Suppressor macrophage treated with lipopolysaccharide for 4 hours (primary cell): ENCODE measurements around the gene MAPK8IP2.
"Not testable (repeated sequence)": the region's sequence is repeated elsewhere in the genome, so short reads cannot be mapped to it uniquely, and the experiment has no call there.

Experiments
- DNase-seq: peaks from one replicate; pipeline ENCODE4 v3.0.0-alpha.2; 2020

The MAPK8IP2 gene

DNA sequence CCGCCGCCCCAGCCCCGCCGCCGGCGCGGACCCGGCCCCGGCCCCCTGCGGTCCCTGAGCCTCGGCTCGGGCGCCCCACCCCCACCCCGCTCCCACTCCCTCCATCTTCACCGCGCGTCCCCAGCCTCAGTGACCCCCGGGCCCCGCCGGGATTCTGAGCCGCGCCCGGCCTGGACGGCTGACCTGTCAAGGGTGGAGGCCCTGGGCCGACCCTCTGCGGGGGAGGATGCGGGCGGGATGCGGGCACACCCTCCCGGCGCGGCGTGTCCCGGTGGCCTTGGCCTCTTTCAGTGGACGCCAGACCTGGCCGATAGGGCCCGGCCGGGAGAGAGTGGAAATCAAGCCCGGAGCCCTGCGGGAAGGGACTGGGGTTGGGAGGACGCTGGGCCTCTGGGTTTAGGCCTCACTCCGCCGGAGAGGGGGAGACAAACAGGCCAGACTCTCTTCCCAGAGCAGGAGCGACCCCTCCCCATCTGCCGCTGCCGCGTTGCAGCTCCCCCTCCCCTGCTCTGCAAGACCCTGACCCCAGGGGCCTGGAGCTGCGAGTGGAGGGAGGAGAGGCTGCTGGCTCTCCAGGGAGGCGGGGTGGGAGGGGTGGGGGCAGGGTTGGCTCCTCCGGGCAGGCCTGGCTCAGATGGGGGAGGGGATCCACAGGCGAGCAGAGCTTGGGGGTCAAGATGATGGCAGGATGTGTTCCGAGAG is 525 bp downstream of the MAPK8IP2 start:
- no peak for DNase-seq

- DNase-seq: no peak
Observed at GRCh38 chr22:50601669-50602337, 1.2 kb downstream of the MAPK8IP2 start.

- no peak for DNase-seq
Observed at GRCh38 chr22:50602338-50602700, 1.7 kb downstream of the MAPK8IP2 start.

DNA sequence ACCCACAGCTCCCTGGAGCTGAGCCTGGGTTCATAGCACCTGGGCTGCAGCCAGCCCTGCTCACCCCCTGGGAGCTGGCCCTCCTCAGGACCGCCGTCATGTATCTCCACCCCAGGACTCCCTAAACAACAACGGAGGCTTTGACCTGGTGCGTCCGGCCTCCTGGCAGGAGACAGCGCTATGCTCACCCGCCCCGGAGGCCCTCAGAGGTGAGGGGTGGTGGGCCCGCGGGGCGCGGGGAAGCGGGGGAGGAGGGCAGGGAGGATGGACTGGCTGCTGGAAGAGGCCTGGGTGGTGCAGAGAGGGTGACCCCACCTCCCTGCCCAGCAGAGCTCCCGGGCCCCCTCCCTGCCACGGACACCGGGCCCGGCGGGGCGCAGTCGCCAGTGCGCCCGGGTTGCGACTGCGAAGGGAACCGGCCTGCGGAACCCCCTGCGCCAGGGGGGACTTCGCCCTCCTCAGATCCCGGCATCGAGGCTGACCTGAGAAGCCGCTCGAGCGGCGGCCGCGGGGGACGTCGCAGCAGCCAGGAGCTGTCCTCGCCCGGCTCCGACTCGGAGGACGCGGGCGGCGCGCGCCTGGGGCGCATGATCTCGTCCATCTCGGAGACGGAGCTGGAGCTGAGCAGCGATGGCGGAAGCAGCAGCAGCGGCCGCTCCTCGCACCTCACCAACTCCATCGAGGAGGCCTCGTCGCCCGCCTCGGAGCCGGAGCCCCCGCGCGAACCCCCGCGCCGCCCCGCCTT is 3.1 kb downstream of the MAPK8IP2 start:
- DNase-seq: no peak

- DNase-seq: no peak
Observed at GRCh38 chr22:50604256-50605001, 3.8 kb downstream of the MAPK8IP2 start.

- no peak for DNase-seq
Observed at GRCh38 chr22:50605002-50605612, 4.5 kb downstream of the MAPK8IP2 start.

- no peak for DNase-seq
Observed at GRCh38 chr22:50605613-50606074, 5.1 kb downstream of the MAPK8IP2 start.

DNA sequence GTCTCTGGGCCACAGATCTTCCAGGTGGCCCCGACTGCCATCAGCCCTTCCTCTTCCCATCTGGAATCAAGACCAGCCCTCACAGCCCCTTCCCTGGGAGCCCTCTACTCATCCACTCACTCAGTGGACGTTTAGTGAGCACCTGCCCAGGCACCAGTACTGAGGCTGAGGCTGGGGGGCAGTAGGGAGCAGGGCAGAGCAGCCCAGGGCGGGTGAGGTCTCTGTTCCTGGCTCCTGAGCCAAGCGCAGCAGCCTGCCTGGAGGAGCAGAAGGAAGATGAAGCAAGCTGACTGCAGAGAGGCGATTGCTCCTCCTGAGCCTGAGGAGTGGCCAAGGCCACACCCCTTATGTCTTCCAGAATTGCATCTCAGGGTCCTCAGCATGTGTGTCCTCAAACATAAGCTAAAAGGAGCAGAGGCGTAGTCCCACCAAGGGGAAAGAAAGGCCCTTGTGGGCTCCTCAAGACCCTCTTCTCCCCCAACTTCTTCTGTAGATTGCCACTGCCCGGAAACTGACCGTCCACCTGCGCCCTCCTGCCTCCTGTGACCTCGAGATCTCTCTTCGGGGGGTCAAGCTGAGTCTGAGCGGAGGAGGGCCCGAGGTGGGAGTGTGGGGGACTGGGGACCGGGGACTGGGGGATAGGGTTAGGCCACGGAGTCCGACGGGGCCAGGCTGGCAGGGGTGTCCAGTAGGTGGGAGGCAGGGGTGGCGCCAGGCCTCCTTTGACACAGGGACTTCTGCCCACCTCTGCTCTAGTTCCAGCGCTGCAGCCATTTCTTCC is 5.8 kb downstream of the MAPK8IP2 start:
- no peak for DNase-seq

- DNase-seq: no peak
Observed at GRCh38 chr22:50606946-50607658, 6.5 kb downstream of the MAPK8IP2 start.

DNA sequence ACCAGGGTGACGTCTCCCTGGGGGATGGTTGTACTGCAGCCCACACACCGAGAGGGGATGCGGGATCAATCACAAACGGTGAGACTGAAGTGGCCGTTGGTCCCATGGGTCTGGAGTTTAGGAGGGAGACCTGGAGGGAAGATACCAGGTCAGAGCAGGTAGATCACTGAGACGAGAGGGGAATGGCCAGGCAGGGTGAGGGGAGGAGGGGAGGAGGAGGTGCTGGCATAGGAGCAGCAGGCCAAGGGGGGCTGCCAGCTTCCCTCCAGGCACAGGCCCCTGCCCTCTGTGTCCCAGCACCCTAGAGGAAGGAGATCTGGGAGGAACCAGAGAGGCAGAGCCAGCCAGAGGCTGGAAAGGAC is 7.0 kb downstream of the MAPK8IP2 start:
- DNase-seq: no peak

- not testable (repeated sequence) for DNase-seq
Observed at GRCh38 chr22:50608058-50608840, 7.7 kb downstream of the MAPK8IP2 start.

DNA sequence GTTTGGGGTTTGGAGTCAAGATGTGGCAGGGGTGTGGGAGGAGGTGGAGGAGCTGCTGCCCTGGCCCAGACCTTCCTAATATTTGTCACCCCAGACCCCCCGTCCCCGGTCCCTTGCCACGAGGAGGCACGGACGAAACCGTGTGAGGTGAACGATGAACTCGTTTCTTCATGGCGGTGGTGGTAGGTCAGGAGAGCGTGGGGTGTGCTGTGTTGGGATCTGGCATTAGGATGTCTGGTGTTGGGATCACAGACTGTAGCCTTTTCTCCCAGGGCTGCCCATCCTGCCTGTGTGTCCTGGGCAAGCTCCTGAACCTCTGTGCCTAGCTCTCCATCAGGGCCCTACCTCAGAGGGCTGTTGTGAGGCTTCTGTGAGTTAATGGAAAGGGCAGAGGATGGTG is 8.4 kb downstream of the MAPK8IP2 start:
- no peak for DNase-seq

DNA sequence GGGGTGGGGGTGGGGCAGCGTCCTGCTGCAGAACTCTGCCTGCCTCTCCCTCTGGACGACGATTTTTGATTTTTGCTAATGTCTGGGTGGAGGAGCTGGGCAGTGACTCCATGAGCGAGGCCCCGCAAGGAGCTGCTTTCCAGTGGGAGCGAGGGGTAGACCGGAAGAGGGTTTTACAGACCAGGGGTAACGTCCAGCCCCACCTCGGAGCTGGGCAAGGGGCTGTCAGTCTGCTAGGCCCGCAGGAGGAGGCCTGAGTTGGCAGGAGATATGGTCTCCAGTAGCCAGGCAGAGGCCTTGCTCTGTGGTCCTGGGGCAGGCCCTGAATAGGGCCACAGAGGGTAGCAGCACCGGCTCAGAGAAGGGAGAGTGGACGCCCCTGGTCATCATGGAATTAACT is 9.0 kb downstream of the MAPK8IP2 start:
- DNase-seq: no peak

DNA sequence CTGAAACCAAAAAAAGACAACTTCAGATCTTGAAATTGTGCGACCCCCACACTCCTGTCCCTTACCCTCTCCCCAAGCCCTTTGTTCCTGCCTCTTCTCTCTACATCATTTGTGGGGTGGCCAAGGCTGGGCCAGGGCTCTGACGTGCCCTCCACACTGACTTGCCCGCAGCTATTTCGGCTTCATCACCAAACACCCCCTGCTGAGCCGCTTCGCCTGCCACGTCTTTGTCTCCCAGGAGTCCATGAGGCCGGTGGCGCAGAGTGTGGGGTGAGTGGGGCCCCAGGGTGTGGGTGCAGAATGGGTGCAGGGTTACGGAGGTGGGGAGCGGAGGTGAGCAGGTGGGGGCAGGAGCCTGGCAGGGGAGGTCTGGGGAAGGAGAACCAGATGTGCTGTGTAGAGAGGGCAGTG is 9.5 kb downstream of the MAPK8IP2 start:
- DNase-seq: no peak

DNA sequence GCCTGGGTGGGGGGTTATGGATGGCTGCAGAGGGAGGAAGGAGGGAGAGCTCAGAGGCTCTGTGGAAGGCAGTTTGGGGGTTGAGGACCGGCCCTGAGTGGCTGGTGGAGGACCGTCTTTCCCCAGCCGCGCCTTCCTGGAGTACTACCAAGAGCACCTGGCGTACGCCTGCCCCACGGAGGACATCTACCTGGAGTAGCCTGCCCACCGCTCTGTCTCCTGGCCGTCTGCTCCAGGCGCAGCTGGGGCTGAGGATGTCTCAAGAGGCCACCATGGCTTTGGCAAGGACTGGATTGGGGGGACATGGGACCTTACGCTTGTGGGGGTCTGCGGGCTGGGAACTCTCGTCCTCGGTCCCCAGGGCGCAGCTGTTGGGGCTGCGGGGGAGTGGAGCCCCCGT is 10.0 kb downstream of the MAPK8IP2 start:
- DNase-seq: no peak

- DNase-seq: no peak
Observed at GRCh38 chr22:50611341-50612060, 10.9 kb downstream of the MAPK8IP2 start.

DNA sequence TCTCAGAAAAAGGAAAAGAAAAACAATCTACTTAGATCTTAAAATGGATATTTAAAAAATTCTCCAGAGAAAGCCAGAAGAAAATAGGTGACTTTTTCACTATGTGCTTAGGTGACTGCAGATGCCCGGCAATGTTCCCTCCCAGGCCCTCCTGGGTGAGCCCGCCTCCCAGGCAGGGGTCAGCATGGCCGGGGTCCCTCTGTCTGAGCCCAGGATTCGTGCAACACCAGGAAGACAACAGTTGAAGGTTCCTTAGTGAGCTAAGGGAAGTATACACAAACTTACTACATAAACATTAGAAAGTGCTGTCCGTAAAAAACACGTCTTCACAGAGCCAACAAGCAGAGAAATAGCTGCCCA is 11.6 kb downstream of the MAPK8IP2 start:
- DNase-seq: no peak

DNA sequence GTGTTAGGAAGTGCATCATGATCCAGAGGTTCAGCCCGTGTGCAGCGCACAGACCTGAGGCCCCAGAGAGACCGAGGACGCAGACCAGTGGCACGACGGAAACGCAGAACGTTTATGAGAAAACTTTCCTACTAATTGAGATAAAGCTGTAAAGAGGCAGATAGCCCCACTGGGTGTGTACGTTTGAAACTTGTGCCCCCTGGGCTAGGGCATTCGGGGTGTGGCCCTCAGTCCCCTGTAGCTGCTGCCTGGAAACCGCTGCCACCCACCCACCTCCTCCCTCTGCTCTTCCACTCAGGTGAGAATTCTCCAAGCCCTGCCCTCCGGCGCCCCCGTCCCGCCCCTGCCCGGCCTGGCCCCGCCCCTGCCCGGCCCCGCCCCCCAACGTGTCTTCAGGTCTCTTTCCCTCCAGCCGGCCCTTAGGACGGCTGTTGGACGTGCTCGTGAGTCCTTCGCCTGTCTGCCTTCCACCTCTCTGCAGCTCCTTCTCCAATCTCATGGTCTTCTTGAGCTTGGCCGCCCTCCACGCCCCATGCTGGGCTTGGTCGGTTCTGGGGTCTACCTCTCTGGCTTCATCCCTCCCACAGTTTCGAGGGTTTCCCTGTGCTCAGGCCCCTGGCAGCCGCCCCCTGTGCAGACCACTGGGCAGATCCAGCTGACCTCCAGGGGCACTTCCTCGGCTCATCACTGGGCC is 12.1 kb downstream of the MAPK8IP2 start:
- no peak for DNase-seq

- DNase-seq: no peak
Observed at GRCh38 chr22:50613291-50613981, 12.8 kb downstream of the MAPK8IP2 start.
